ENCODE measurements around the gene CACNA2D3. TPM values are rescaled to one million over a fixed set of nuclear protein-coding genes. Genes with fewer than 3 reads are reported as not detected.
A peak's percentile ranks its signal among the peaks of the same experiment; 100 is the strongest.
"Not testable (repeated sequence)": the region's sequence is repeated elsewhere in the genome, so short reads cannot be mapped to it uniquely, and the experiment has no call there.

The CACNA2D3 gene
- total RNA-seq, 1 donor = 4.3 TPM

- no peak for DNase-seq (ENCODE audit: low read depth)
- TF ChIP-seq CTCF (IDR thresholded peaks at IDR 0.05; ENCODE audit: insufficient read depth, low read depth, low read length) = no peak
- no peak overlapping the region for H3K4me3 ChIP-seq (ENCODE audit: low read depth, low read length)
Measured at GRCh38 chr3:54437271-54437670, 314.9 kb downstream of the CACNA2D3 start.

- no peak overlapping the region for H3K4me3 ChIP-seq (ENCODE audit: low read depth, low read length)
- no peak for TF ChIP-seq CTCF (IDR thresholded peaks at IDR 0.05; ENCODE audit: insufficient read depth, low read depth, low read length)
- peak; percentile 3 for DNase-seq (ENCODE audit: low read depth)
Measured at GRCh38 chr3:54443561-54444161, 321.3 kb downstream of the CACNA2D3 start.

GRCh38 chr3:54445630-54446029 is 323.3 kb downstream of the CACNA2D3 start:
- no peak for TF ChIP-seq CTCF (IDR thresholded peaks at IDR 0.05; ENCODE audit: insufficient read depth, low read depth, low read length)
- no peak for DNase-seq (ENCODE audit: low read depth)
- no peak overlapping the region for H3K4me3 ChIP-seq (ENCODE audit: low read depth, low read length)

- H3K4me3 ChIP-seq (ENCODE audit: low read depth, low read length) = no peak overlapping the region
Measured at GRCh38 chr3:54447427-54447826, 325.1 kb downstream of the CACNA2D3 start.

GRCh38 chr3:54454806-54455205 is 332.5 kb downstream of the CACNA2D3 start:
- no peak overlapping the region for H3K4me3 ChIP-seq (ENCODE audit: low read depth, low read length)
- DNase-seq (ENCODE audit: low read depth) = no peak
- no peak for TF ChIP-seq CTCF (IDR thresholded peaks at IDR 0.05; ENCODE audit: insufficient read depth, low read depth, low read length)

More at GRCh38 chr3:54447427-54447826, 325.1 kb downstream of the CACNA2D3 start:
- no peak for TF ChIP-seq CTCF (IDR thresholded peaks at IDR 0.05; ENCODE audit: insufficient read depth, low read depth, low read length)
- no peak for DNase-seq (ENCODE audit: low read depth)

GRCh38 chr3:54458357-54458756 is 336.0 kb downstream of the CACNA2D3 start:
- no peak overlapping the region for H3K4me3 ChIP-seq (ENCODE audit: low read depth, low read length)
- no peak for TF ChIP-seq CTCF (IDR thresholded peaks at IDR 0.05; ENCODE audit: insufficient read depth, low read depth, low read length)
- DNase-seq (ENCODE audit: low read depth) = no peak

GRCh38 chr3:54464554-54464953 is 342.2 kb downstream of the CACNA2D3 start:
- not testable (repeated sequence) for DNase-seq (ENCODE audit: low read depth); H3K4me3 ChIP-seq (ENCODE audit: low read depth, low read length)
